Activated naive CD4-positive, alpha-beta T cell treated with anti-CD3 and anti-CD28 coated beads, Interleukin-2, amount 50 U/mL, for 24 hours (primary cell): Measurements from ENCODE around the gene CDH6.

ENCODE experiments used
- H3K27ac Mint-ChIP-seq: one replicate; pipeline ENCODE4 v1.8.0; 2021; ENCODE audit warnings: mild to moderate bottlenecking, mixed read lengths
- H3K27me3 Mint-ChIP-seq: one replicate; pipeline ENCODE4 v1.8.0; 2021; ENCODE audit warnings: mixed read lengths
- H3K36me3 Mint-ChIP-seq: one replicate; pipeline ENCODE4 v1.8.0; 2021; ENCODE audit warnings: mixed read lengths
- H3K4me1 Mint-ChIP-seq: one replicate; pipeline ENCODE4 v1.8.0; 2021; ENCODE audit warnings: mixed read lengths
- H3K4me3 Mint-ChIP-seq: one replicate; pipeline ENCODE4 v1.8.0; 2021; ENCODE audit warnings: mild to moderate bottlenecking, mixed read lengths
- H3K9me3 Mint-ChIP-seq: one replicate; pipeline ENCODE4 v1.8.0; 2021; ENCODE audit warnings: mixed read lengths

Gene CDH6

DNA sequence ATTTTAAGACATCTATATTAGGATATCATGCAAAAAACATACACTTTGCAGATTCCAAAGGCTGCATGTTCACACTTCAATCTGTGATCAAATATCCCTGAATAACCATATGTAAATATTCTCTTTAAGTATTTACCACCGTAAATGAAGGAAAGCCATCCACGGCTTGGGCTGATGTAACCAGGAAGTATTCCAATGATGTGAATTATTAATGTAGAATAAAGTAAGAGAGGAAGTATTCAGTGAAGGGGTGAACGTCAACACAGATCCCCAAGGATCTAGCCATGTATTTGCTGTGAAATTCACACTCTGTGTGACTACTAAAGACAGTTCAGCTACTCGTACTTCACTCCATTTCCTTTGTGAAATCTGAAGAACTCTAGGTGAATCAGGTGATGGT is 75.2 kb downstream of the CDH6 start:
- peaks cover 2% of the 10 kb centered on the region for H3K27me3 Mint-ChIP-seq
- H3K9me3 Mint-ChIP-seq: no peaks in the 10 kb centered on the region
- no peak overlapping the region for H3K27ac Mint-ChIP-seq

DNA sequence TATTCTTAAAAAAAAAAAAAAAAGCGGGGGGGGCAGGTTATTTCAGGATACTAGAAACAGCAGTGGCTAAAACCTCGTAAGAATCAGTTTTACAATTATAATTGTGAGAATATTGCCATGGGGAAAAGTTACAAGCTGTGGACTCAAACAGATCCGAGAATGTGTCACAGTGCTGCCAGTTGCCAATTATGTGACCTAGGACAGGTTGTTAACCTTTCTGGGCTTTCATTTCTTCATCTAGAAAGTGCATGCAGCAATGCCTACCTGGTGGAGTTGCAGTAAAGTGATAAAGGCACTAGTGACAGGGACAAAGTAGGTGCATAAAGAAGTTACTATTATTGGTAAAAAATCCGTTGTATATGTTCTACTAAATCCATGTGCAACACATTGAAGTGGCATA is 75.8 kb downstream of the CDH6 start:
- Mint-ChIP-seq H3K4me3 (no peak overlapping the region), H3K9me3 (no peaks in the 10 kb centered on the region), H3K27me3 (peaks cover 2% of the 10 kb centered on the region), H3K27ac (no peak overlapping the region), H3K36me3 (no peaks in the 10 kb centered on the region), H3K4me1 (no peaks in the 10 kb centered on the region)

More for the DNA sequence above, 75.2 kb downstream of the CDH6 start:
- Mint-ChIP-seq H3K4me3 (no peak overlapping the region), H3K36me3 (no peaks in the 10 kb centered on the region), H3K4me1 (no peaks in the 10 kb centered on the region)

DNA sequence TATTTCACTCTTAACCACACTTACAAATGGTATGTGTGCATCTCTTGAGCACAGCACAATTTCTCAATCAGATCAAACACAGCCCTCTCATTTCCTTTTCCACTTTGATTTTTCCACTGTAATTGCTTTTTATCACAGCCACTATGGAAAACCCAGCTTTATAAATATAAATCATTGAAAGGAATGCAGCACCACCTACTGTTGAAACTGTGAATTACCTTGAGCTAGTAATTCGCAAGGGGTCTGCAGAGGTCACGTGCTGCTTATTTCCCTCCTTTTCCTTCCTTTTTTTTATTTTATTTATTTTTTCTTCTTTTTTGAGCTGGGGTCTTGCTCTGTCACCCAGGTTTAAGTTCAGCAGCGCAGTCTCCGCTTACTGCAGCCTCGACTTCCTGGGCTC is 76.9 kb downstream of the CDH6 start:
- Mint-ChIP-seq H3K9me3 (no peaks in the 10 kb centered on the region), H3K4me1 (no peaks in the 10 kb centered on the region), H3K27ac (no peak overlapping the region), H3K4me3 (no peak overlapping the region), H3K36me3 (no peaks in the 10 kb centered on the region), H3K27me3 (peaks cover 2% of the 10 kb centered on the region)

DNA sequence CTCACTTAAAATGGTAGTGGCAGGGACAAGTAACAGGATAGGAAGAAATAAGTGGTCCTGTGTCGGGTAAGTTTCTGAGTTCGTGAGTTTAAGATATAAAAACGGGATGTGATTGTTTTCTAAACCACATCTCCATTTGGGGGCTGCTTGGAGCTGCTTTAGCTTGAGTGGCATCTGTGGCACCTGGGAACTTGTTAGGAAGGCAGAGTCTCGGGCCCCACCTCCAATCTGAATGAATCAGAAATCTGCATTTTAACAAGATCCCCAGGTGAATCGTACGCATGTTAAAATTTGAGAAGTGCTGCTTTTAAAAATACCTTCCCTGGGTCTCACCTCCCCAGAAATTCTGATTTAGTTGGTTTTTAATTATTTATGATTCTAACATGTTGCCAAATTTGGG is 78.1 kb downstream of the CDH6 start:
- Mint-ChIP-seq H3K9me3 (no peaks in the 10 kb centered on the region), H3K4me3 (no peak overlapping the region), H3K27me3 (peaks cover 4% of the 10 kb centered on the region), H3K36me3 (no peaks in the 10 kb centered on the region), H3K27ac (no peak overlapping the region), H3K4me1 (no peaks in the 10 kb centered on the region)

DNA sequence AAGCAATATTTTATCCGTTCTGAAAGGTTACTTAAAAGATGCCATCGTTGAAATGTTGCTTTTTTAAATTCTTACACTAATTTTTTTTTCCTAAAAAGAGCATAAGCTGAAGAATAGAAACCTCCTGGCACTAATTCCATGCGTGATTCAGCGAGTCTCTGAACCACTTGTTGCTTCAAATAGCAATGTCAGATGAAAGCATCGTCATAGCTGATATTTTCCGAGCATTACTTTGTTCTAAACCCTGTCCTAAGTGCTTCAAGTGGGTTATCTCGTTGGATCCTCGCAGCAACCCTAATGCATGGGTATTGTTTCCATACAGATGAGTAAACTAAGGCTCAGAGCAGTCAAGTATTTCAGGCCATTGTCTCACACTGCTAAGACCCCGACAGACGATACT is 79.7 kb downstream of the CDH6 start:
- Mint-ChIP-seq H3K27me3 (peaks cover 4% of the 10 kb centered on the region), H3K27ac (no peak overlapping the region), H3K9me3 (no peaks in the 10 kb centered on the region), H3K4me1 (no peaks in the 10 kb centered on the region), H3K36me3 (no peaks in the 10 kb centered on the region), H3K4me3 (no peak overlapping the region)

DNA sequence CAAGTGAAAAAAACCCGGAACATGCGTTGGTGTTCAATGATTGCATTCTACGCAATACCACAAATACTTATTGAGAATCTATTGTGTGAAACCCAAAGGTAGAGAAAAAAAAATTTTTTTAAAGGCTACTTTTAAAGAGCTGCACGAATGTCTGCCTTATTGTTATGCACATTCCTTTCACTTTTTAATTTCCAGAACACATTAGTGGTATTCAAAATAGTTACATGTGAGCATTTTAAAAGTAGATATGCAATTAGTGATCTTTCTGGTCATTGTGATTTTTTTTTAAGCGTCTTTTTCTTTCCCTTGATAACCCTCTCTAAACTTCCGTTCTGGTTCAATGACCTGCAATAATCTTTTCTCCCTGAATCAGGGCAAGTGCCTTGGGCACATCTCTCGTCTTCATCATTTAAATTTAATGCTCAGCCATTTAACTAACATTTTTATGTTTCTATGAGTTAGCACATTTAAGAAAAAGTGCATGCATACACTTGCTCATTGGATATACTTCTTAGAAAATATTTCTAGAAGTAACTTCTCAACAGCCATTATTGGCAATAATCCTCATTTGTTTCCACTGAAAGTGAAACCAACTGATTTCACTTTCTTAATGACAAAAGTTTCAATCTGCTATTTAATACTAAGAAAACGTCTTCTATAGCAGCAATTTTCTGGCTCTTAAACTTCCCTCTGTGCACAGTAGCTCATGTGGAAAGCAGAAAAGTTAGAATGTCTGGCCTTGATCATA is 80.3 kb downstream of the CDH6 start:
- Mint-ChIP-seq H3K4me1 (no peaks in the 10 kb centered on the region), H3K4me3 (no peak overlapping the region), H3K9me3 (no peaks in the 10 kb centered on the region), H3K27me3 (peaks cover 4% of the 10 kb centered on the region), H3K36me3 (no peaks in the 10 kb centered on the region), H3K27ac (no peak overlapping the region)

DNA sequence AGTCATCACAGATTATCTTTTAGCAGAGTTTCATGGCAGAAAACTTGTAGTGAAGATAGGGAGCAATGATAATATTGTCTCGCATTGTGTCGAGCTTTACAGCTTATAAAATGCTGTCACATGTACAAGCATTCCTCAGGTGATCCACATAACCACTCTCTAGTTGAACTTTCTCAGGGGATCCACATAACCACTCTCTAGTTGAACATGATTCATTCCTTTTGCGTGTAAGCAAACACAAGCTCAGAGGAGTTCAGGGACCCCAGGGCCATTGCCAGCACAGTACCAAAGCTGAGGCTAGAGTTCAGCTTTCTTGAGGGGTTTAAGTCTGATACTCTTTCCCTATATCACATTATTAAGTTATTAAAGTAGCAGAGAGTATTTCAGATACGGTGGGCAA is 86.7 kb downstream of the CDH6 start:
- Mint-ChIP-seq H3K9me3 (no peaks in the 10 kb centered on the region), H3K4me1 (no peaks in the 10 kb centered on the region), H3K4me3 (no peak overlapping the region), H3K27me3 (peaks cover 4% of the 10 kb centered on the region), H3K27ac (no peak overlapping the region), H3K36me3 (no peaks in the 10 kb centered on the region)

DNA sequence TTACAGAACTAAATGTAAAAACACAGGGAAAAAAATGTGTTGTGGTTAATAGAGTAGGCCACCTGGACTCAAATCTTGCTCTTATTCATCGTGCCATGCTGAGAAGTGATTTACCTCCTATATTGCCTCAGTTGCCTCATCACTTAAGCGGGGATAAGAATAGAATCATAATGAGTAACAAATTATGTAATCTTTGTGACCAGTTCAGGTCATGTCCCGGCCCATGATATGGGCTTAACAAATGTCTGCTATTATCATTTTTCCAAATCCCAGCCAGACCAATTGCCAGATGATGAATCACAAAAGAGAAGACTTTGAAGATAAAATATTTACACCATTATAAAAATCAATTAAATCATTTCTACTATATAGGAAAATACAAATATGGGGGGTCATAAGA is 89.8 kb downstream of the CDH6 start:
- Mint-ChIP-seq H3K27ac (no peak overlapping the region), H3K4me1 (no peaks in the 10 kb centered on the region), H3K27me3 (peaks cover 2% of the 10 kb centered on the region), H3K4me3 (no peak overlapping the region), H3K36me3 (no peaks in the 10 kb centered on the region), H3K9me3 (no peaks in the 10 kb centered on the region)

DNA sequence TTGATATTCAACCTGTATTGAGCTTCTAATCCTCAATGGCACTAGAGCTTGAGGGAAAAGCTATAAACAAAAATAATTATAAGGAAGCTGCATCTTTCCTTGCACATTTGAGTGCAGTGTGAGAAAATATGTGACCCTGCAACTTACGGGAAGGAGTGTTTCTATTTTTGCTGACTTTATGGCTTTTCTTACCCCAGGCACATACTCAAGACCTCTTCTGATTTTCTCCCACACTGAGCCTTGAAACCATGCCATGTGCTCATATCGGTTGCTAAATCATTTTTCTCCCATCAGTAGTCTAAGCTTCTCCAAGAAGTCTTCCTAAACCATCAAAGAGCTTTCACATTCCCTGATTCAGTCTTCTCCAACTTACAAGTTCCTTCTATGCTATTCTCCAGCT is 91.5 kb downstream of the CDH6 start:
- no peaks in the 10 kb centered on the region for H3K9me3 Mint-ChIP-seq
- H3K36me3 Mint-ChIP-seq: no peaks in the 10 kb centered on the region
- no peak overlapping the region for H3K4me3 Mint-ChIP-seq
- no peak overlapping the region for H3K27ac Mint-ChIP-seq
- no peaks in the 10 kb centered on the region for H3K4me1 Mint-ChIP-seq
- peaks cover 4% of the 10 kb centered on the region for H3K27me3 Mint-ChIP-seq

DNA sequence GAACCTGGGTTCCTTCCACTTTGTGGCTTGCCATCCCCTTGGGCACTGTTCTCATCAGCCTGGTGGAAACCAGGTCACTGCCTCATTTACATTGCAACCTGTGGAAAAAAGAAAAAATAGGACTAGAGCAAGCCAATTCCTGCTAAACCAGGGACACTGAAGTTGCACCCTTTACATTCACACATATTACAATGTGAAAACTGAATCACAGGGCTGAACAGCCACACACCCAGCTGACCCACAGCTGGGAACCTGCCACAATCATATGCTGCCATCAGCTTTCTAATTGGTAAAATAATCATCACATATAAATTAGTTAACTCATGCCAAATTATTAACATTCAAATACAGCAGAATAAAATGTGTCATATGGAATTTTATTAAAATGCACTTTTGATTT is 94.5 kb downstream of the CDH6 start:
- H3K27me3 Mint-ChIP-seq: peaks cover 4% of the 10 kb centered on the region
- no peaks in the 10 kb centered on the region for H3K9me3 Mint-ChIP-seq
- no peaks in the 10 kb centered on the region for H3K4me1 Mint-ChIP-seq
- no peaks in the 10 kb centered on the region for H3K36me3 Mint-ChIP-seq
- H3K4me3 Mint-ChIP-seq: no peak overlapping the region
- H3K27ac Mint-ChIP-seq: no peak overlapping the region

DNA sequence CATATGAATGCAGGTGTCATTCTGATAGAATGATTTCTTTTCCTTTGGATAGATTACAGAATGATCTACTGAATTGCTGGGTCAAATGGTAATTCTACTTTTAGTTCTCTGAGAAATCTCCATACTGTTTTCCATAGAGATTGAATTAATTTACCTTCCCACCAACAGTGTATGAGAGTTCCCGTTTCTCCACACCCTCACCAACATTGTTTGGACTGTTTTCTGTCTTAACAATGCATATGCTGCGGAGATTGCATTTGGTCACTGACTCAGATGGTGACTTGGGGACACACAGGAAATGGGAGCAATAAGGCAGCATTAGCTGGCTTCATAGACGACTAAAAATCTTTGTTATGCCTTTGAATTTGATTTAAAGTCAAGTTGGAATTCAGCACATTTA is 95.9 kb downstream of the CDH6 start:
- H3K27ac Mint-ChIP-seq: no peak overlapping the region
- H3K36me3 Mint-ChIP-seq: no peaks in the 10 kb centered on the region
- H3K9me3 Mint-ChIP-seq: no peaks in the 10 kb centered on the region
- H3K4me3 Mint-ChIP-seq: no peak overlapping the region
- H3K4me1 Mint-ChIP-seq: no peaks in the 10 kb centered on the region
- peaks cover 6% of the 10 kb centered on the region for H3K27me3 Mint-ChIP-seq

DNA sequence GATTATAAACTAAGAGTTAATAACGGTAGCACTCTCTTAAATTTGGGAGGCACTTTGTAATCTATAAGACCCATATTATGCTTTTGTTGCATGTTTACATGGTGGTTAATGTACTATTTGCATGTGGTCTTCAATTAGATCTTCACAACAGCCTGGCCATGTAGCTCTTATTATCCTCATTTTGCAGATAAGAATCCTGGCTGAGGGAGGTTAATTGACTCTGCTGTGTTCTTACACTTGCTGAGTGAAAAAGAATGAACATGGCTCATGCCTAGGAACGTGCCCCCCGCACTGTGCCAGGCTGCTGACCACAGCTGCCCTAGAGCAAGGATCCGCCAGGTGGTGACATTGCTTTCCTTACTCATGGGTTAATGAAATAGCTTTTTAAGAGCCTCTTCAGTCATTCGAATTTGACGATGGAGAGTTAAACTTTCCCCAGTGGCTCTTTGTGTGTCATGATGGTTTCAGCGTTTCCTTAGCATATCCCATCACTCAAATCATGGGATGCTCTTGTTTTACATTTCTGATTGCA is 97.9 kb downstream of the CDH6 start:
- no peaks in the 10 kb centered on the region for H3K4me1 Mint-ChIP-seq
- peaks cover 5% of the 10 kb centered on the region for H3K27me3 Mint-ChIP-seq
- no peak overlapping the region for H3K27ac Mint-ChIP-seq
- no peaks in the 10 kb centered on the region for H3K36me3 Mint-ChIP-seq
- H3K4me3 Mint-ChIP-seq: no peak overlapping the region
- H3K9me3 Mint-ChIP-seq: no peaks in the 10 kb centered on the region

DNA sequence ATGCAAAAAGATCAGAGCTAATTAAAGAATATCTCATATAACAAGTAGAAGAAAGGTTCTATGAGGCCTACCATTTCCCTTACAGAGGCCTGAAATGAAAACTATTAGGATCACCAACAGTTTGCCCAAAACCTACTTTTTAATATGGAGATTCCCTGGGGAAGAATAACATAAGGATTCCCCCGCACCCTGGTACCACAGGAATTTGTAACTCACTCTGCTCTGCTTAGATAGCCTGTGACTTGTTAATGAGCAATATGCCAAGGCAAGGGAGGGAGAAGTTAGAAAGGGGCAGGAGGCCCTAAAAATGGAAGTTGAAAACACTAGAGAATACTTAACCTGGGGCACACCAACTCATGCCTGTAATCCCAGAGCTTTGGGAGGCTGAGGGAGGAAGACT is 107.0 kb downstream of the CDH6 start:
- Mint-ChIP-seq H3K27ac (no peak overlapping the region), H3K27me3 (no peaks in the 10 kb centered on the region)

DNA sequence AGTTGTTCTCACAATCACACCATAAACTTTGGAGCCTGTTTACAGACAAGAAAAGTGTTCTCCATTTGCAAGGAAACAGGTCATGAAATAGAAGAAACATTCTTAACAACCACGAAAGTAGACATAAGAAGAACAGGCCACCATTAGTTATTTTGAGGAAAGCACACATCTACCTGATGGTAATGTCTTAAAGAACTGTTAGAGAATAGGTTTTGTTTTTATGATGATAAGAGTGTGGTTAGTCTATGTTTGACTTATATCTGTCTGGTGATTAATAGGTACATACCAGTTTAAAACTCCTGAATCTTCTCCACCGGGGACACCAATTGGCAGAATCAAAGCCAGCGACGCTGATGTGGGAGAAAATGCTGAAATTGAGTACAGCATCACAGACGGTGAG is 108.3 kb downstream of the CDH6 start:
- Mint-ChIP-seq H3K4me3 (no peak overlapping the region), H3K9me3 (no peaks in the 10 kb centered on the region), H3K36me3 (no peaks in the 10 kb centered on the region), H3K27me3 (no peaks in the 10 kb centered on the region), H3K27ac (no peak overlapping the region), H3K4me1 (no peaks in the 10 kb centered on the region)

More for the DNA sequence above, 107.0 kb downstream of the CDH6 start:
- Mint-ChIP-seq H3K36me3 (no peaks in the 10 kb centered on the region), H3K9me3 (no peaks in the 10 kb centered on the region), H3K4me1 (no peaks in the 10 kb centered on the region), H3K4me3 (no peak overlapping the region)

DNA sequence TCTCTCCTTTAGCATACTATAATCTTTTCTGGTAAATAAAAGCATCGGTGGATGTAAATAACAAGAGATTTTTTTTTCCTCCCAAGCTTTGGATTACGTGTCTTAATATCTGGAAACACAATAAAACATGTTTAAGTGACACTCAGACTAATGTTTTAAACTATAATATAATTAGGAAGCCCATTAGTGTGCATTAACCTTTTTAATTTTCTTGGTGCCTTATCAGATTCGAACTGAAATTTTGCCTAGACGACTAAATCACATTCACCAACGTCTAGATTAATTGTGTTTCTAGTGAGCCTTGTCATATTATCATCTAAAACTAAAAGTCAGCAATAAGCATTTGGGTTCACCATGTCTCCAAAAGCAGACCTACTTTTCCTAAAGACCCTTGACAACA is 110.2 kb downstream of the CDH6 start:
- Mint-ChIP-seq H3K27ac (no peak overlapping the region), H3K36me3 (no peaks in the 10 kb centered on the region), H3K4me1 (no peaks in the 10 kb centered on the region), H3K27me3 (no peaks in the 10 kb centered on the region), H3K9me3 (no peaks in the 10 kb centered on the region), H3K4me3 (no peak overlapping the region)

DNA sequence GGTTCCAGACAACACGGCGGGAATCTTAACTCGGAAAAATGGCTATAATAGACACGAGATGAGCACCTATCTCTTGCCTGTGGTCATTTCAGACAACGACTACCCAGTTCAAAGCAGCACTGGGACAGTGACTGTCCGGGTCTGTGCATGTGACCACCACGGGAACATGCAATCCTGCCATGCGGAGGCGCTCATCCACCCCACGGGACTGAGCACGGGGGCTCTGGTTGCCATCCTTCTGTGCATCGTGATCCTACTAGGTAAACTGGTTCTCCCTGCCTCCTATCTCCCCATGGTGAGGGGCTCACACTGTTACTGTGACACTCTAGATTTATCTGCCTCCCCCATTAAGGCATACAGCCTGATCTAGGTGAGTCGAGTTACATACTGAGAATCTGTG is 124.2 kb downstream of the CDH6 start:
- no peaks in the 10 kb centered on the region for H3K36me3 Mint-ChIP-seq
- no peaks in the 10 kb centered on the region for H3K9me3 Mint-ChIP-seq
- H3K27ac Mint-ChIP-seq: no peak overlapping the region
- H3K4me1 Mint-ChIP-seq: no peaks in the 10 kb centered on the region
- H3K4me3 Mint-ChIP-seq: no peak overlapping the region
- H3K27me3 Mint-ChIP-seq: no peaks in the 10 kb centered on the region

DNA sequence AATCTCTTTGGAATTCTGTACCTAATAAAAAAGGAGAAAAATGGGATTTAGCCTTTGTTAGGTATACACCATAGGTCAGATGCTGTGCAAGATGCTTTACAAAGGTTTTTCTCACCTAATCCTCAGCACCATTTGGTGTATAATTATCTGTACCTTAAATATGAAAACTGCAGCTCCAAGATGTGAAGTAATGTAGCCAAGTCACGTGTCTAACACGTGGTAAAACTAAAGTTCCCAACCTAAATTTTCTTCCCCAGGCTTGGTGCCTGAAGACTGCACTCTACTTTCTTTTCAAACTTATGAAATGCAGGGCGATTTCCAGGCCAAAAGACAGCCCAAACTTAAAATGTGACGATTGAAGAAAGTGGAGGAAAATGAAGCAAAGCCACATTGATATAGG is 125.8 kb downstream of the CDH6 start:
- Mint-ChIP-seq H3K27ac (no peak overlapping the region), H3K9me3 (no peaks in the 10 kb centered on the region), H3K4me3 (no peak overlapping the region), H3K36me3 (no peaks in the 10 kb centered on the region), H3K4me1 (no peaks in the 10 kb centered on the region), H3K27me3 (no peaks in the 10 kb centered on the region)
